ENCODE results near the gene SLC6A8.
"Not testable (repeated sequence)": the region's sequence is repeated elsewhere in the genome, so short reads cannot be mapped to it uniquely, and the experiment has no call there.

The SLC6A8 gene

GRCh38 chrX:153672531-153673427 is 14.9 kb upstream of the SLC6A8 start:
- DNase-seq (ENCODE audit: low read depth): no peak

- no peak for DNase-seq (ENCODE audit: low read depth)
Measured at GRCh38 chrX:153673428-153674218, 14.1 kb upstream of the SLC6A8 start, which contains the start of gene PNCK. Gene PNCK (minus strand): TSS chrX:153673813. CDS start chrX:153673076, 737 bp downstream.

GRCh38 chrX:153674219-153674851 is 13.4 kb upstream of the SLC6A8 start:
- no peak for DNase-seq (ENCODE audit: low read depth)

- no peak for DNase-seq (ENCODE audit: low read depth)
Measured at GRCh38 chrX:153681175-153681574, 6.6 kb upstream of the SLC6A8 start.

- DNase-seq (ENCODE audit: low read depth): not testable (repeated sequence)
Measured at GRCh38 chrX:153683486-153683885, 4.2 kb upstream of the SLC6A8 start.

GRCh38 chrX:153684467-153685155 is 3.1 kb upstream of the SLC6A8 start:
- DNase-seq (ENCODE audit: low read depth): no peak

GRCh38 chrX:153685156-153685536 is 2.6 kb upstream of the SLC6A8 start:
- no peak for DNase-seq (ENCODE audit: low read depth)

GRCh38 chrX:153685751-153686696 is 1.7 kb upstream of the SLC6A8 start:
- DNase-seq (ENCODE audit: low read depth): no peak

GRCh38 chrX:153686711-153687110 is 1.0 kb upstream of the SLC6A8 start:
- DNase-seq (ENCODE audit: low read depth): no peak

- DNase-seq (ENCODE audit: low read depth): no peak
Measured at GRCh38 chrX:153688071-153688470, 345 bp downstream of the SLC6A8 start.

GRCh38 chrX:153688506-153688905 is 780 bp downstream of the SLC6A8 start:
- DNase-seq (ENCODE audit: low read depth): no peak

GRCh38 chrX:153688911-153689590 is 1.3 kb downstream of the SLC6A8 start:
- DNase-seq (ENCODE audit: low read depth): no peak

GRCh38 chrX:153689654-153690465 is 2.1 kb downstream of the SLC6A8 start:
- DNase-seq (ENCODE audit: low read depth): no peak

GRCh38 chrX:153690466-153690865 is 2.7 kb downstream of the SLC6A8 start:
- no peak for DNase-seq (ENCODE audit: low read depth)

- DNase-seq (ENCODE audit: low read depth): not testable (repeated sequence)
Measured at GRCh38 chrX:153691032-153691827, 3.5 kb downstream of the SLC6A8 start.

- no peak for DNase-seq (ENCODE audit: low read depth)
Measured at GRCh38 chrX:153692003-153692402, 4.3 kb downstream of the SLC6A8 start.

GRCh38 chrX:153692611-153693156 is 5.0 kb downstream of the SLC6A8 start:
- DNase-seq (ENCODE audit: low read depth): no peak

All from non-pigmented ciliary epithelial cell (primary cell).